RWPE1 (cell line): ENCODE measurements around the gene EPAS1.

ENCODE experiments used
- CTCF ChIA-PET: fragments of 350-600 bp; sonication (Branson Sonifier 250); formaldehyde crosslinking; extraction: SDS; loops from one replicate; lab custom pipeline; 2021; lab: Yijun Ruan, JAX
- POLR2A ChIA-PET: fragments of 400-600 bp; formaldehyde crosslinking; extraction: SDS; loops from one replicate; lab custom pipeline; 2020; ENCODE audit warnings: antibody characterized with exemption; ENCODE audit not compliant: low non-redundant PET; lab: Yijun Ruan, JAX
- DNase-seq: peaks from one replicate; pipeline ENCODE4 v3.0.0; 2012; ENCODE audit warnings: low spot score
- H3K27ac ChIP-seq: fragments of 450-650 bp; 2 replicates; pipeline ENCODE4 v1.5.1; 2017
- CTCF ChIP-seq: fragments of 450-650 bp; conservative IDR thresholded peaks from 2 replicates; pipeline ENCODE4 v1.5.1; 2017; ENCODE audit warnings: low read depth, mild to moderate bottlenecking

EPAS1 gene

GRCh38 chr2:46364797-46365457, 67.7 kb downstream of the EPAS1 start:
- TF ChIP-seq CTCF: peak; percentile 81
- H3K27ac ChIP-seq: no peak overlapping the region
- ChIA-PET CTCF (interaction anchor here (0.5 to 1.2 kb wide), 3 partner anchors 55 to 868 kb away, joined by 3 read pairs; no protein-coding TSS in a partner anchor), POLR2A (no interaction called here)
- DNase-seq: peak; percentile 45

- no peak overlapping the region for H3K27ac ChIP-seq
- no peak for DNase-seq
- no peak; the same call in 1 of the 2 replicates for TF ChIP-seq CTCF
- CTCF ChIA-PET: interaction anchor here (0.7 to 1.2 kb wide), 4 partner anchors 44 to 358 kb away, joined by 3 read pairs; no protein-coding TSS in a partner anchor
- POLR2A ChIA-PET: interaction anchor here (0.8 kb wide), 1 partner anchor 69 kb away, joined by 3 read pairs; the partner anchor contains the start of gene EPAS1
Measured at GRCh38 chr2:46365913-46366667, 68.9 kb downstream of the EPAS1 start.

GRCh38 chr2:46366668-46367052, 69.5 kb downstream of the EPAS1 start:
- DNase-seq: no peak
- no peak for TF ChIP-seq CTCF
- no peak overlapping the region for H3K27ac ChIP-seq
- POLR2A ChIA-PET: interaction anchor here (0.8 kb wide), 1 partner anchor 70 kb away, joined by 3 read pairs; the partner anchor contains the start of gene EPAS1
- CTCF ChIA-PET: interaction anchor here (0.6 to 0.7 kb wide), 2 partner anchors 73 to 1141 kb away, joined by 3 to 7 read pairs; no protein-coding TSS in a partner anchor

DNA sequence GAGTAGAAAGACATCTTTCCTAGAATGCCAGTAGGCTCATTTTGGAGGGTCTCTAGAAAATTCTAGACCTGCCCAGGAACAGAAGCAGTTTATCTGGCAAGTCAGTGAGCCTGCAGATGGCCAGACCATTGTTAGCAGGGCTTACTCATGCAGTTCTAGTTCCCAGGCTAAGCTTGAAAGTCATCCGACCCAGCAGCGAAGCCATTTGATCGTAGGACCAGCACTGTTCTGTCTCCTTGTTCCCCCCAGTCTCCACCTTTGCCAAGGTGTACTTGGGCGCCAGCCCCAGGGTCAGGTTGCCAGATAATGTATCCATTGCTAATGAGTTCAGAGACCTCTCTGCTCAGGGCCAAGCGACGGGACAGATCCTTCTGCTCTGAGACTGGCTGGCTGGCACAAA, 70.1 kb downstream of the EPAS1 start:
- no peak overlapping the region for H3K27ac ChIP-seq
- DNase-seq: no peak
- ChIA-PET POLR2A (no interaction called here), CTCF (interaction anchor here (0.6 kb wide), 1 partner anchor 1142 kb away, joined by 7 read pairs; no protein-coding TSS in a partner anchor)
- TF ChIP-seq CTCF: no peak

DNA sequence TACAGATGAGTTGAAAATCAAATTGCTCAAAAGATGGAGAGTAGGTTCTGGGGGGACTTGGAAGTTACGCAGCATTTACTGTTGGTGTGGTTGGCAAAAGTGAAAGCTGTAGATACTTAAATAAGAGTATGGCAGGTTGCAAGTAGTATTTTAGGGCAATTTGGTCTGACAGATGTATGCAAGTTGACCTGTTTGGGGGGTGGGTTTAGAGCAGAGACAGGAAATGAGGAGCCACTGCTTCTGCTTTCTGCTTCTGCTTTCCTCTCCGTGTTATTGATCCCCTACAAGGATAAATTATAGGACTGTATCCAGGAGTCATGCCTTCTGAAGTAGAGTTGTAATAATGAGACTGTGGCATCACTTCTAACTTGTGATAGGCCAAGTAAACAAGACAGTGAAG, 71.2 kb downstream of the EPAS1 start:
- TF ChIP-seq CTCF: no peak
- DNase-seq: no peak
- ChIA-PET CTCF (interaction anchor here (0.6 kb wide), 2 partner anchors 231 to 498 kb away, joined by 3 to 4 read pairs; no protein-coding TSS in a partner anchor), POLR2A (no interaction called here)
- no peak overlapping the region for H3K27ac ChIP-seq

DNA sequence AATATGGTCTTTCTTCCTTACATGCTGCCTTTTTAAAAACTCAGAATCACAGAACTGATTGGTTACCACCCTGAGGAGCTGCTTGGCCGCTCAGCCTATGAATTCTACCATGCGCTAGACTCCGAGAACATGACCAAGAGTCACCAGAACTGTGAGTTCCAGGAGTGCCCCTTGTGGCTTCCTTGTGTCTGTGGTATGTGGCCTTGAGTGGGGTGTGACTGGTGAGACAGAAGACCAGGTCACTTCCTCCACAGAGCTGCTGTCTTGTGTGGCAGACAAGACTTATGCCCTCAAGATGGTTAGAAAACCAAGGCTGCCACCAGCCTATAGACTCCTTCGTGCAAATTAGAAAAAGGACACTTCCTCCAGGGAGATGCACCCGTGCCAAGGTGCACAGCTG, 72.6 kb downstream of the EPAS1 start:
- no peak for TF ChIP-seq CTCF
- CTCF ChIA-PET: no interaction called here
- no peak for DNase-seq
- no peak overlapping the region for H3K27ac ChIP-seq
- POLR2A ChIA-PET: no interaction called here
